DMS153 (cell line): ENCODE measurements around the gene SAMD13.
"Not testable (repeated sequence)": the region's sequence is repeated elsewhere in the genome, so short reads cannot be mapped to it uniquely, and the experiment has no call there.

ENCODE experiments used
- DNase-seq: peaks from one replicate; lab custom pipeline; 2025; lab: John Stamatoyannopoulos, UW

The SAMD13 gene

DNA sequence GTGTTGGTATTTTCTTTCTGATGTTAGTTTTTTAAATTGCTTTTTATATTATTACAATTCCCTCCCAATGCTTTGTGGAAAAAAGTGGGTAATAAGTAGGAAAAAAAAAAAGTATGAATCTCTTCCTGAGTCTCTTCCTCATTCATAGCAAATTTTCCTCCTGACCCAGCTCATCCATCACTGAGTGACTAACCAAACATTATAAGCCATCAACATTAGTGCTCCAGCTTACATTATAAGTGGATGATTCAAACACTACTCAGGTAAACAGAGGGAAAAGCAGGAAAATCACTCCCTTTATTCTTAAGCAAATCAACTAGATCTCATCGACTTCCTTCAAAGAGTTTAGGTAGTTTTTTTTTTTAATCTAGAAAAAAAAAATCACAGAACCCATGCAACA is 15.4 kb upstream of the SAMD13 start:
- no peak for DNase-seq

DNA sequence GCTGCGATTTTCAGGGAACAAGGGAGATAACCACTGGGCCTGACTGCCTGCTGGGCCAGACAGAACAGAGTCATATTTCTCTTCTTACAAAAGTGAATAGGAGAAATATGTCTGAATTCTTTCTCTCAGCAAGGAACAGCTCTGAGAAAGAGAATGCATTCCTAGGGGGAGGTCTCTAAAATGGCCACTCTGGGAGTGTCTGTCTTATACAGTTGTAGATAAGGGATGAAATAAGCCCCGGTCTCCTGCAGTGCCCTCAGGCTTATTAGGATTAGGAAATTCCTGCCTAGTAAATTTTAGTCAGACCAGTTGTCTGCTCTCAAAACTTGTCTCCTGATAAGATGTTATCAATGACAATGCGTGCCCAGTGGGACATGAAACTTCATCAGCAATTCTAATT is 14.1 kb upstream of the SAMD13 start:
- not testable (repeated sequence) for DNase-seq

GRCh38 chr1:84289169-84289785 is 12.2 kb upstream of the SAMD13 start:
- DNase-seq, result no peak

DNA sequence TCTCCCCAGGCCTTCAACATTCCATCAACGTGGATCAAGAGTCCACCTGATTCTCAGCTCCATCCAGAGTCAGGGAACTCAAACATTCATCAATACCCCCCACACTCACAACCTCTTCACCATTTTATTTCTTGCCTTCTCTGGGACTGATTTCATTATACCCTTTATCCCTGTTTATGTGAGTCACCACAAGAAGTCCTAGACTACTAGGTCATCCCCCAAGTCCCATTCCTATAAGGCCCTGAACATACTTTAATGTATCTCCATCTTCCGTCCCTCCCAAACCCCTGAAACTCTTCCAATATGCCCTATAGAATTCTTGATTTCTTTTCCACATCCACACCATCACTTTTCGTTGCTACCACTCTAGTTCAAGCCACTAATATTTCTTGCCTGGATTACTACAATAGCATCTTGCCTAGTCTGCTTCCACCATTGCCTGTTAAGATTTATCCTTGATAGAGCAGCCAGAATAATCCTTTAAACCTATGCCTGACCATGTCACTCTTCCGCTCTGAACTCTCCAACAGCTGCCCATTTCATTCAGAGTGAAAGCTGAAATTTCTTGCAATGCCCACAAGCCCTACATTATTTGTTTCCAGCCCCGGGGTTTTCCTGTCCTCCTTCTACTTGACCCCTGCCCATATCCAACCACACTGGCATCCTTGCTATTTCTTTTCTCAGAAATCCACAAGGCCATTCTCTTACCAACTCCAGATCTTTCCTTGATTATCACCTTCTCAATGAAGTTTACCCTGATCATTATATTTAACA is 9.4 kb upstream of the SAMD13 start:
- DNase-seq, result no peak

DNA sequence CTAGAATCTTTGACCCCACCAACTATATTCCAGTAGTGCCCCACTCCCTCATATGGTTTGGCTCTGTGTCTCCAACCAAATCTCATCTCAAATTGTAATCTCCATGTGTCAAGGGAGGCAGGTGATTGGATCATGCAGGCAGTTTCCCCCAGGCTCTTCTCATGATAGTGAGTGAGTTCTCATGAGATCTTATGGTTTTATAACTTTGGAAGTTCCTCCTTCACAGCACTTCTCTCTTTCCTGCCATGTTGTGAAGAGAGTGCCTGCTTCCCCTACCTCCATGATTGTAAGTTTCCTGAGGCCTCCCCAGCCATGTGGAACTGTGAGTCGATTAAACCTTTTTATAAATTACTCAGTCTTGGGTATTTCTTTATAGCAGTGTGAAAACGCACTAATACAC is 7.7 kb upstream of the SAMD13 start:
- DNase-seq, result no peak

GRCh38 chr1:84294751-84295150 is 6.8 kb upstream of the SAMD13 start:
- DNase-seq, result no peak

- DNase-seq, result no peak
These were observed 3.8 kb upstream of the SAMD13 start for GRCh38 chr1:84297546-84298244.

- DNase-seq, result peak; percentile 17
These were observed 3.2 kb upstream of the SAMD13 start for GRCh38 chr1:84298328-84298683.

- peak; percentile 21 for DNase-seq
These were observed 2.6 kb upstream of the SAMD13 start for GRCh38 chr1:84298684-84299535.

GRCh38 chr1:84299536-84300170 is 1.9 kb upstream of the SAMD13 start:
- no peak for DNase-seq

- DNase-seq, result no peak
These were observed 1.0 kb upstream of the SAMD13 start for GRCh38 chr1:84300501-84300900.

DNA sequence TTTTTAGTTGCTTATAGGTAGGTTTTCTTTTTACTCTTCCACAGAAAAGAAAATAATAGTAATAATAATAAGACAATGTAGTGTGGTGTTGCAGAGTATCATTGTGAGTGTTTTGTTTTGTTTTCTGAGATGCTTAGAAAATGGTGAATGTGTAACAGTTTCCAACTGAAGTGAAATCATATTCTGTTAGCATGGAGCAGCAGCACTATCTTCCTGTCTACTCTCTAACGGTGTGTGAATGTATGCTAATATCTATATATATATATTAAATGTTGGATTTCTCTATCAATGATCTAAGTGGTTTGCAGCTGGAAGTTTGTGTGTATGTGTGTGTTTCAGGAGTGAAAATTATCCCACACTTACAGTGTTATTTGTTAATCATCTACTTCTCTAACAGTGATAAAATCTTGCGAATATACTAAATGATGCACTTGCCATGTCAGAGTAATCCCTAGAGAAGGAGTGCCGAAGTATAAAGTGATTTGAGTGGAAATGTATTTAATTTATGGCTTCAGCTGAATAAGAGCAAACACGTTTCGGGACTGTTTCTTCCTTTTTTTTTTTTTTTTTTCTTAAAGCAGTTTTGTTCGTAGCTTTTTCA is 377 bp downstream of the SAMD13 start:
- no peak for DNase-seq

- no peak for DNase-seq
These were observed 1.9 kb downstream of the SAMD13 start for GRCh38 chr1:84303314-84303830.

DNA sequence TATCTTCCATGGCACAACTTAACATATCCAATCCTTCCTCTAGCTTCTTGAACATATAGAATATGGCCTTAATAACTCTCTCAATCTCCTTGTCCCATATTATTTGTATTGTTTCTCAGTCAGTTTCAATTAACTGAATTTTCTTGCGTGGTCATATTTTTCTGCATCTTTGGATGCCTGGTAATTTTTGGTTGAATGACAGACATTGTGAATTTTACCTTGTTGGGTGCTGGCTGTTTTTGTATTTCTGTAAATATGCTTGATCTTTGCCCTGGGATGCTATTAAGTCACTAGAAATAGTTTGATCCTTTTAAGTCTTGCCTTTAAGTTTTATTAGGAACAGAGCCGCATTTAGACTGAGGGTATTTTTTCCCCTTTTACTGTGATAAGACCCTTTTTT is 5.9 kb downstream of the SAMD13 start:
- no peak for DNase-seq

GRCh38 chr1:84311296-84311695 is 9.8 kb downstream of the SAMD13 start:
- DNase-seq, result no peak

GRCh38 chr1:84319662-84320061 is 18.2 kb downstream of the SAMD13 start:
- no peak for DNase-seq

DNA sequence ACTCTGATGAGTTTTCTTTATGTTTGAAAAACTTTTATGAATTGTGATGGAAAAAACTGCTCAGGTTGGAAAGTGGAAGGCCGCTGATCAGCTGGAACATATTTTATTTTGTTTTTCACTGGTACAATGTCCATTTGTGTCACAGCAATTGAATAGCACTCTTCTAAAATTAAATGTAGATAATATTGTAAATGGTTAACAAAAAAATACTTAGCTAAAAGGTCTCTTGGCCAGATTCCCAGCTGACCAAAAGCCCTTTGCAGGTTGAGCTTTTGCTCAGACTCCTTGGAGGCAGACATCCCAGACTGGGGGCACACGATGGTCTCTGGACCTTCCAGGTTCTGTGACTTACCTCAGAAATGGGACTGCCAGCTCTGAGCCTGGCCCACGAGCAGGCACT is 26.3 kb downstream of the SAMD13 start:
- DNase-seq, result no peak

GRCh38 chr1:84330125-84330984 is 28.8 kb downstream of the SAMD13 start:
- DNase-seq, result no peak

DNA sequence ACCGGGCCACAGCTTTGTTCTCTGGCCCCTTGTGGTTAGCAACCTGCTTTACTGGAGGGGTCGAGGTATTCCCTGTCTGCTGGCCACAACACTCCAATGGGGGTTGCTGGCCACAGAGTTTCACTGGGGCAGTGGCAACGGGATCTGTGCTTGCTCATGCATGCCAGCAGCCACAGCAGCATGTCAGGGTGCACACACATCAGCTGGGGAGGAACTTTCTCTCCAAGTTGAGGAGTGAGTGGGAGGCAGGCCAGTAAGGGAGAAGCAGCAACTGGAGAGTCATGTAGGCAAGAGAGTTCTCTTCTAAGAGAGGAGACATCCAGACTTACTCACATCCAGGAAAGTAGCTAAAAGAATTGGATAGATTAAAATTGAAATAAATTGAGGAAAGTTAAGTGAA is 38.0 kb downstream of the SAMD13 start:
- no peak for DNase-seq

DNA sequence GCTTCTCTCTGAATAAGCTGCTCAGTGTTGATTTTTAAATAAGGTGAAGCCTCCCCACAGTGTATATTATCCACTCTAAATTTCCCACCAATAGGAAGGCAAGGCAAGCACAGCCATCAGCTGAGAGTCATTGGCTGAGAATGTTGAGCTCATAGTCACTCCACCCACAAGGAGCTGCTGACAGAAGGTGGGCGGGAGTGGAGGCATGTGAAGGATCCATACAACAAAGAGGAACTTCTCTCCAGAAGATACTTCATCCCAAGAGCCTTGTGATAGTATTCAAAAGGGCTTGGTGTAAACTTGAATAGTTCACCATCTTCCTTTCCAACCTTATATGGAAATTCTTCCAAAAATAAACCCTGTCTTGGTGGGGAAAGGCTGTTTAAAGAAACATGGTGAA is 42.8 kb downstream of the SAMD13 start:
- no peak for DNase-seq
